ENCODE results near the gene TBC1D22A.

TBC1D22A gene

GRCh38 chr22:47144076-47144765 is 381.8 kb downstream of the TBC1D22A start:
- H4K20me1 ChIP-seq (ENCODE audit: insufficient read depth, low read length) = no peaks in the 10 kb centered on the region
- H3K27ac ChIP-seq (ENCODE audit: low read depth, low read length, poor library complexity, severe bottlenecking) = no peak overlapping the region
- H3K4me1 ChIP-seq (ENCODE audit: insufficient read depth, low read length, severe bottlenecking) = no peaks in the 10 kb centered on the region
- H3K9me2 ChIP-seq (ENCODE audit: low read depth, low read length) = no peaks in the 10 kb centered on the region
- no peaks in the 10 kb centered on the region for H3K9me3 ChIP-seq (ENCODE audit: low read length)
- H3K27me3 ChIP-seq (ENCODE audit: insufficient read depth, low read length) = no peaks in the 10 kb centered on the region
- TF ChIP-seq EZH2 (IDR thresholded peaks at IDR 0.05; ENCODE audit: borderline replicate concordance, low read length) (no peak), CTCF (IDR thresholded peaks at IDR 0.05; ENCODE audit: low read length) (no peak)
- H3K4me3 ChIP-seq (ENCODE audit: low read depth, low read length, poor library complexity, severe bottlenecking) = no peak overlapping the region
- no peak overlapping the region for H3K4me2 ChIP-seq (ENCODE audit: low read length)
- no peaks in the 10 kb centered on the region for H3K36me3 ChIP-seq (ENCODE audit: insufficient read depth, low read length)
- H3K9ac ChIP-seq (ENCODE audit: low read length) = no peak overlapping the region
- H3F3A ChIP-seq (ENCODE audit: insufficient read depth, low read length) = no peaks in the 10 kb centered on the region
- no peaks in the 10 kb centered on the region for H3K79me2 ChIP-seq (ENCODE audit: insufficient read depth, low read length)
- no peak overlapping the region for H2AFZ ChIP-seq (ENCODE audit: low read length)

GRCh38 chr22:47144791-47145425 is 382.5 kb downstream of the TBC1D22A start:
- Histone ChIP-seq H3F3A (ENCODE audit: insufficient read depth, low read length) (no peaks in the 10 kb centered on the region), H3K79me2 (ENCODE audit: insufficient read depth, low read length) (no peaks in the 10 kb centered on the region), H3K36me3 (ENCODE audit: insufficient read depth, low read length) (no peaks in the 10 kb centered on the region), H2AFZ (ENCODE audit: low read length) (no peak overlapping the region), H3K4me1 (ENCODE audit: insufficient read depth, low read length, severe bottlenecking) (no peaks in the 10 kb centered on the region), H3K9me3 (ENCODE audit: low read length) (no peaks in the 10 kb centered on the region), H3K9me2 (ENCODE audit: low read depth, low read length) (no peaks in the 10 kb centered on the region), H4K20me1 (ENCODE audit: insufficient read depth, low read length) (no peaks in the 10 kb centered on the region), H3K9ac (ENCODE audit: low read length) (no peak overlapping the region), H3K4me3 (ENCODE audit: low read depth, low read length, poor library complexity, severe bottlenecking) (no peak overlapping the region), H3K27ac (ENCODE audit: low read depth, low read length, poor library complexity, severe bottlenecking) (no peak overlapping the region), H3K27me3 (ENCODE audit: insufficient read depth, low read length) (no peaks in the 10 kb centered on the region), H3K4me2 (ENCODE audit: low read length) (no peak overlapping the region)
- TF ChIP-seq CTCF (IDR thresholded peaks at IDR 0.05; ENCODE audit: low read length) (no peak), EZH2 (IDR thresholded peaks at IDR 0.05; ENCODE audit: borderline replicate concordance, low read length) (no peak)

GRCh38 chr22:47145883-47146282 is 383.4 kb downstream of the TBC1D22A start:
- Histone ChIP-seq H3K9me2 (ENCODE audit: low read depth, low read length) (no peaks in the 10 kb centered on the region), H3K27me3 (ENCODE audit: insufficient read depth, low read length) (no peaks in the 10 kb centered on the region), H3K9ac (ENCODE audit: low read length) (no peak overlapping the region)

More at GRCh38 chr22:47145883-47146282, 383.4 kb downstream of the TBC1D22A start:
- Histone ChIP-seq H3K9me3 (ENCODE audit: low read length) (no peaks in the 10 kb centered on the region), H3K79me2 (ENCODE audit: insufficient read depth, low read length) (no peaks in the 10 kb centered on the region), H3K4me1 (ENCODE audit: insufficient read depth, low read length, severe bottlenecking) (no peaks in the 10 kb centered on the region), H3F3A (ENCODE audit: insufficient read depth, low read length) (no peaks in the 10 kb centered on the region), H3K27ac (ENCODE audit: low read depth, low read length, poor library complexity, severe bottlenecking) (no peak overlapping the region), H3K36me3 (ENCODE audit: insufficient read depth, low read length) (no peaks in the 10 kb centered on the region), H4K20me1 (ENCODE audit: insufficient read depth, low read length) (no peaks in the 10 kb centered on the region), H2AFZ (ENCODE audit: low read length) (no peak overlapping the region), H3K4me2 (ENCODE audit: low read length) (no peak overlapping the region), H3K4me3 (ENCODE audit: low read depth, low read length, poor library complexity, severe bottlenecking) (no peak overlapping the region)
- TF ChIP-seq CTCF (IDR thresholded peaks at IDR 0.05; ENCODE audit: low read length) (no peak), EZH2 (IDR thresholded peaks at IDR 0.05; ENCODE audit: borderline replicate concordance, low read length) (no peak)
